ENCODE data around the gene SSC5D.
"Not testable (repeated sequence)": the region's sequence is repeated elsewhere in the genome, so short reads cannot be mapped to it uniquely, and the experiment has no call there.

Gene SSC5D

DNA sequence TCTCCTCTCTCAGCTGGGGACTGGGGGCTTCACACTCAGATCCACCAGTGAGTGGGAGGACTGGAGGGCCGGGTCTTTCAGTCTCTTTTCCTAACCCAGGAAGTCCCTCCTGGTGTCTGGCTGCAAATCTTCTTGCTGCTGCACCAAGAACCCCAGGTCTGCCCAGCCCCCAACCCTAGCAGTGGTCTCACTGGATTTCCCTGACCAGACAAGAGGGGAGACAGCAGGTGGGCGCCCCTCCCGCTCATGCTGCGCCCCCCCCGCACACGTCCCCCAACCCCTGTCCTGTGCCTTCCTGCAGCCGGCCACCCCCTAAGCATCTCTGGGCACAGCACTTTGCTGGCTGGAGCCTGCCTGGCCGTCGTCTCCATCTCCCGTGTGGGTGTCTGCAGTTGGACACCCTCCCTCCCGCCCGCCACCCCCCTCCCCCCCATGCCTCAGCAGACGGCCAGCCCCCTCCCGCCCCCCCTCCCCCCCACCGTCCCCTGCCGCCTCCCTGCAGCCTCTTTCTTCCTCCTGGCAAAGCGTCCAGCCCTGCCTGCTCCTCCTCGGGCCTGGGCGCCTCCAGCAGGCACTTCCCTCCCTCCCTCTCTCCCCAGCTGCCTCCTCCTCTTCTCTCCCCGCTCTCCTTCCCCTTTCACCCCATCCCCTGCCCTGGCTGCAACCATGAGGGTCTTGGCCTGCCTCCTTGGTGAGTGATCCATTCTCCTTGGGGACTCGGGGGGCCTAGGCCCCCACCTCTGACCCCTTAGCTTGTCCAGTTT, at the start of gene SSC5D:
Gene SSC5D, plus strand, starts transcription at position 513 of the 764 bp plus-strand sequence. Its CDS starts 154 bp downstream, at position 667.
- DNase-seq (ENCODE audit: low read depth), result no peak

DNA sequence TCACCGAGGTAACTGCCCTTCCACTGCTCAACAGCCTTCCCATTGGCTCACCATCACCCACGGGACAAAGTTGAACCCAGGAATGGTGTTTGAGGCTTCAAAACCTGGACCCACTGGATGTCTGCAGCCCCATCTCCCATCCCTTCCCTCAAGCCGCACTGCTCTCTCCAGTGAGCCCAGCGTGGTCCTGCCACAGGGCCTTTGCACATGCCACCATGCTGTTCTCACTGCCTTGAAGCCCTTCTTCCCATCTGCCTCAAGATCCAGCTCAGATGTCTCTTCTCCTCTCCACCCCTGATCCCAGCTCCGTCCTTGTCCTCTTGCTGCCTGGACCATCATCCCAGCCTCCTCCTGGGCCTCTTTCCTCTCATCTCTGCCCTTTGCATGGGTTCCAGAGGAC, 49.2 kb upstream of the SSC5D start:
- DNase-seq (ENCODE audit: low read depth), result no peak

DNA sequence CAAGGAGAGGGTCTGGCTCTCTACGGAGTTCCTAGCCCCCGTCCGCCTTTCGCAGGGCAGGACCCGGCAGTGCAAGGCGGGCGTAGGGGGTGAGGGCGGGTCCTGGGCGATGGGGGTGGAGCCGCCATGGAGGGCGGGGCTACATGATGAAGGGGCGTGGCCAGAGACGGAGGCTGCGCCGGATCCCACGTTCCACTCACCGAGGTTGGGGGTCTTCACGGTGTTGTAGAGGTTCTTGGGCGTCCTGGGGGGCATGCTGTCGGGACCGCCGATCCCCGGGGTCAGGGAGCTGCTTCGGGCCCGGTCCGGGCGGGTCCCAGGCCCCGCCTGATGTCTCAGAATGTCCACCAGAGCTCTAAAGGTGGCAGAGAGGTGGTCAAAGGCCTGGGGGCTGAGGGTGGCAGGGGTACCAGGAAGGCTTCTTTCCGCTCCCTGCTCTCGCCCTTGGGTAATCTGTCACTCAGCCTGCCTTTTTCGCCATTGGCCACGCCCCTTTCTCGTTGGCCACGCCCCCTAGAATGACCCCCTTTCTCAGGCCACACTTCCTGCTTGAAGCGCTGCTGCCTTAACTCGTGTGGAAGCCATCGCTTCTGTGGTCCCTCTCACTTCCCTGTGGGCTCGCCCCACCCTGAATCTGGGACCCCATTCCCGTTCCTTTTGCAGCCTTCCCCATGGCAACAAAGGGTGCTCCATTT, 47.7 kb upstream of the SSC5D start:
- DNase-seq (ENCODE audit: low read depth), result no peak

DNA sequence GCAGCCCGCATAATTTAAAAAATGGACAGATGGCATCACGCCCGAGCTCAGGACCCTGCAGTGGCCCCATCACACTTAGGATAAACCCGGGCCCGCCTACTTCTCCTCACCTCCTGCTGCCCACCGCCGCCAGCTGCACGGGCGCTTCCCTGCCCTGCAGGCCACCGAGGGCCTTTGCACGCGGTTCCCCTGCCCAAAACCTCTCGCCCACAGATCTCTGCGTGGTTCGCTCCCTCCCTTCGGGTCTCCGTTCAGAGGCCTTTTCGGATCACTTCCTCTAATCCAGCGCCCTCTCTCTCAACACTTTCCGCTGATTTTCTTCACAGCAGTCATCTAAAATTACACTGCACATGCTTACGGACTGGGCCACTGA, 46.9 kb upstream of the SSC5D start:
- DNase-seq (ENCODE audit: low read depth), result no peak

DNA sequence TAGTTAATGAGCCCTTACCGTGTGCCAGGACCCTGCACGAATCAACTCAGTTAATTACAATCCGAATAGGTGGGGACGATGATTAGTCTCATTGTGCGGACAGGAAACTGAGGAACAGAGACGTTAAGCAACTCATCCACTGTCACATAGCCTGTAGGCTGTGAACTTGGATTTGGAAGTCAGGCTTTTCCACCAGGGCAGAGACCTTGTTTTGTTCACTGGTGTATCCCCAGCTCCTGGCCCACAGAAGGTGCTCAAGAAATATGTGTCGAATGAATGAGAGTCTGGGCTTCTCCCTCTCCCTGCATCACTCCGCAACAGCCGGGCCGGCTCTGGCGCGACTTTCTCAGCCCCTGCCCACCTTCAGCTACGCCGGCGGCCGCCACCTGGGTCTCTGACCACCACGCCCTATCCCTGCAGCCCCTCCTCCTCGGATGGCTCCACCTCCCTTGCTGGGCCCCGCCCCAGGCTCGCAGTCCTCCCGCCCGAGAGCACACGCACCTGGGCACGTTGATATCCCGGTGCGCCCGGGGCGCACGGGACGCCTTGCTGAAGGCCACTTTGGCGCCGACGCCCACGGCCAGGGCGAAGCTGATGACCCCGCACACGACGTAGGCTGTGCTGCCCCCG, 46.4 kb upstream of the SSC5D start:
- no peak for DNase-seq (ENCODE audit: low read depth)

DNA sequence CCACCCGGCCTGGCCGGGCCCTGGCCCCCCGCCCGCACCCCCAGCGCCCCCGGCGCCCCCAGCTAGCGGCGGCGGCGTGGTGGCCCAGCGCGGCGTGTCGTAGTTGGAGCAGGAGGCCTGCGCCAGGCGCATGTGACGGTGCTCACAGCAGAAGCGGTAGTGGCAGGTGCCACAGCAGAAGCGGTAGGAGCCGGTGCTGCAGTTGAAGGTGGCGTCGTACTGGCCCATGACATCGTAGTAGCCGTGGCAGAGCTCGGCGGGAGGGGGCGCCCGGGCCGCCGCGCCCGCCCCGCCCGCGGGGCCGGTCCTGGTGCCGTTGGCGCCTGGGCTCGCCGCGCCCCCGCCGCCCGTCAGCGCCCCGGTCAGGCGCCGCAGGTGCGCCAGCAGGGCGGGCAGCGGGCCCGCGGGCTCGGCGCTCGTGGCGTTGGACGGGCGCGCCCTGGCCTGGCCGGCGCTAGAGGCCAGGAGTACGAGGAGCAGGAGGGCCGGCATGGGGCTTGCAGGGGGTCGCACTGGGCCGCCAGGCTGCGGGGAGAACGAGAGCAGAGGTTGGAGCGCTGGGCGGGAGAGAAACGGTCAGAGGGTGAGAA, 45.8 kb upstream of the SSC5D start:
- DNase-seq (ENCODE audit: low read depth), result no peak

DNA sequence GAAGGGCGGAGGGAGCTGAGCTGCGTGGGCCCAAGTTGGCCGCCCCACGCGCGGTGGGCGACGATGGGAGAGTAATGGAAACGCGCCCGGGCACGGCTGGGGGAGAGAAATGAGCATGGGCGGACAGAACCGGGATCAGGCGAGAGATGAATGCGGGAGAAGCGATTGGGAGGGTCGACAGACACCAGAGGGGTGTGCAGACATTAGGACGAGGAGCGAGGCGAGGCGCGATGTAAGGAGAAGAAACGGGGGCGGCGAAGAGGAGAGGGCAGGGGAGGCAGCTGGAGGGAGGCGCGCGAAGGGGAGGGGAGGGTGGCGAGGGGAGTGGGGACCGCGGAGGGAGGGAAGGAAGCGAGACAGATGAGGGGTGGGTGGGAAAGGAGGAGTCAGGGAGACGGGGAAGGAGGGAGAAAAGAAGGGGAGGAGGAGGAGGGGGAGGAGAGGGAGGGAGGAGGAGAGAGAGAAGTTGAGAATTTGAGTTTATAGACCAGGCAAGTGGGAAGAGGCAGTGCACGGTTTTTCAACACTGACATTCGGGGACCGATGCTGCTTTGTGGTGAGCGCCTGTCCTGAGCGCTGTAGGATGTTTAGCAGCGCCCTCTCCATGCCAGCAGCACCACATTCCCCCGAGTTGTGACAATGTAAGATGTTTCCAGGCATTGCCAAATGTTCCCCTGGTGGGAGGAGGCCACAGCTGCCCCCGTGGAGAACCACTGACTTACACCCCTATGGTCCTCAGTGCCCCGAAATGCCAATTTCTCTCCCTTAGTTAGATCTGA, 45.0 kb upstream of the SSC5D start, which contains the start of gene SHISA7:
Gene SHISA7, minus strand, starts transcription at position 256 of the 779 bp plus-strand sequence. CDS start 437 bp downstream, outside the sequence.
- no peak for DNase-seq (ENCODE audit: low read depth)

DNA sequence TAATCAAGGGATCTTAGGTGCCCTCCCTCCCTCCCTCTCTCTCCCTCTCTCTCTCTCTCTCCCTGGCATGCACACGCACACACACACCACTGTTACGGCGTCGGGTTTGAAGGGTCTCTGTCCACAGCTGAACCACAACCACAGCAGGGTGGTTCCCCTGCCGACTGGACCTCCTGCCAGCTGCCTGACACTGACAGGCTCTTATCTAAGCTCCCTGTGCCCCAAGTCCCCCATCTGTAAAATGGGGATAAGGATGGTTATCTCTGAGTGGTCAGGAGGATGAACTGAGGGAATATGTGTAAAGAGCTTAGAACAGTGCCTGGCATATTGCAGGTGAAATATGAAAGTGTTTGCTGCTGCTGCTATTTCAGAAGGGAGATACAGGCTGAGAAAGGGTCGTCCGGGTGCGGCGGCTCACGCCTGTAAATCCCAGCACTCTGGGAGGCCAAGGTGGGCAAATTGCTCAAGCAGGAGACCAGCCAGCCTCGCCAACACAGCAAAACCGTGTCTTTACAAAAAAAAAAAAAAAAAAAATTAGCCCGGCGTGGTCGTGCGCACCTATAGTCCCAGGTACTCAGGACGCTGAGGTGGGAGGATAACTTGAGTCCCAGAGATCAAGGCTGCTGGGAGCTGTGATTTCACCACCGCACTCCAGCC, 44.3 kb upstream of the SSC5D start:
- DNase-seq (ENCODE audit: low read depth), result no peak

DNA sequence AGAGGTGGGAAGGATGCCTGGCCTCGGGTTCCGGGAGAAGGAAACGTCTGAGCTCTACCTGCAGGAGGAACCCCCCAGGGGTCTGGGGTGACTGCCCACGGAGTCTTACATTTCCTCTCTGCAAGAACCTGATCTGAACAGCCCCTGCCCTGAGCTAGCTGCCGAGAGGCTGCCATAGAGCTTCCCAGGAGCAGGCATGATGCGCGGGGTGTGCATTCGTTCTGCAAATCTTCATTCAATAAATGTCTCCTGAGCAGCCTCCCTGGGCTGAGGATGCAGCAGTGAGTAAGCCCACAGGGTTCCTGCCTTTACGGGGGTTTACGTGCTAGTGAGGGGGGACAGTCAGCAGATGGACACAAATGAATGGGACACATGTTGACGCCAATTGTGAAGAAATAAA, 43.6 kb upstream of the SSC5D start:
- no peak for DNase-seq (ENCODE audit: low read depth)

DNA sequence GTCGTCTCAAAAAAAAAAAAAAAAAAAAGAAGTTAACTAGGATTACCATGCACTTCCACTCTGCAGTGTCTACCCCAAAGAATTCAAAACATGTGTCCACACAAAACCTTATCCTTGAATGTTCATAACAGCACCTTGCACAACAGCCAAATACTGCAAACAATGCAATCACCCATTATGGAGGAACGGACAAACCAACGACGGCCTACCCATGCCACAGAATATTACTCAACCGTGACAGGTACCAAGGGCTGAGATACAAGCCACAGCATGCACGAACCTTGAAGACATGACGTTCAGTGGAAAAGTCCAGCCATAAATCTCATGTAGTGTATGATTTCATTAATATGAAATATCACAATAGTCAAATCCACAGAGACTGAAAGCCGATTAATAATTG, 42.2 kb upstream of the SSC5D start:
- DNase-seq (ENCODE audit: low read depth), result no peak

DNA sequence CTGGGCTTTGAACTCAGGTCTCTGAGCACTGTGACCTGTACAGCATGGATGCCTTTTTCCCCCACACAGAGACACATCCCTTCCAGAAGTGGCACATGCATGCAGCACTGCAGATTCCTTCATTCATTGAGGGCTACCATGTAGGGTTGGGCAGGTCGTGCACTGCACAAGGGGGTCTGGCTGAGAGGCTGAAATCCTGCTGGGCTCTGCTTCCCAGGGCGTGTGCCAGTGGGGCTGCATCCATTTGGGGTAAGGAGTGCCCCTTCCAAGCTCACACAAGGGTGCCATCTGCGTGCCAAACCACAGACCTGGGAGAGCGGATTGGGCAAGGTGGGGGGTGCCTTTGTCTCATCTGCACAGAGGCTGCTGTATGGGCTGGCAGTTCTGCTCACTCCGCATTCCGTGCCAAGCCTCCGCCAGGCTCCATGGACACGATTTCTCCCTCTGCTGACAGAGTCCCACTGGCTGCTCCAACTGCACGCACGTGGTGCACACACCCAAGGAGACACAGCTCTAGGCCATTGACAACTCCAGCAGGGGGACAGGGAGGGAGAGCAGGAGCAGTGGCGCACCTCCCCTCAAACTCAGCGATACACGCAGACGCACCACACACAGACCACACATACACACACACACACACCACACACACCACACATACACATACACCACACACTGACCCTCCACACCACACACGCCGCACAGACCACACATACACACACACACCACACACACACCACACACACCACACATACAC, 40.6 kb upstream of the SSC5D start:
- no peak for DNase-seq (ENCODE audit: low read depth)

DNA sequence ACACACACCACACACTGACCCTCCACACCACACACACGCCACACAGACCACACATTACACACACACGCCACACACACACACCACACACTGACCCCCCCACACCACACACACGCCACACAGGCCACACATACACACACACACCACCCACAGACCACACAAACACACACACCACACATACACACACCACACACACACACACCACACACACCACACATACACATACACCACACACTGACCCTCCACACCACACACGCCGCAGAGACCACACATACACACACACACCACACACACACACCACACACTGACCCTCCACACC, 40.1 kb upstream of the SSC5D start:
- not testable (repeated sequence) for DNase-seq (ENCODE audit: low read depth)

DNA sequence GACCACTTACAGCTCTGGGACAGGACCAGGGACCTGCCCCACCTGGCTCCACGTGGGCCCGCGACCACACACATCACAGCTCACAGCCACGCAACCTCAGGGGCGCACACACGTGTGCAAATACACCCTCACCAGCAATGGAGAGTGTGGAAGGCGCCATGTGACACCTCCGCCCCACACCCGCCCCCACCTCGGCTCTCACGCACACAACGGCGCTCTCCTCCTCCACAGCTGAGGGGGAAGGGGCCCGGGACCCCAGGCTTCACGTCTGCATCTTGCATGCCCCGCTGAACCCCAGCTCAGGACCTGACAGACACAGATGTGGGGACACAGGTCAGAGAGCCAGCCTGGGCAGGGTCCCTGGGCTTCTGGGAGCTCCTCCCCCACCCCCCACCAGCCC, 38.8 kb upstream of the SSC5D start:
- no peak for DNase-seq (ENCODE audit: low read depth)

DNA sequence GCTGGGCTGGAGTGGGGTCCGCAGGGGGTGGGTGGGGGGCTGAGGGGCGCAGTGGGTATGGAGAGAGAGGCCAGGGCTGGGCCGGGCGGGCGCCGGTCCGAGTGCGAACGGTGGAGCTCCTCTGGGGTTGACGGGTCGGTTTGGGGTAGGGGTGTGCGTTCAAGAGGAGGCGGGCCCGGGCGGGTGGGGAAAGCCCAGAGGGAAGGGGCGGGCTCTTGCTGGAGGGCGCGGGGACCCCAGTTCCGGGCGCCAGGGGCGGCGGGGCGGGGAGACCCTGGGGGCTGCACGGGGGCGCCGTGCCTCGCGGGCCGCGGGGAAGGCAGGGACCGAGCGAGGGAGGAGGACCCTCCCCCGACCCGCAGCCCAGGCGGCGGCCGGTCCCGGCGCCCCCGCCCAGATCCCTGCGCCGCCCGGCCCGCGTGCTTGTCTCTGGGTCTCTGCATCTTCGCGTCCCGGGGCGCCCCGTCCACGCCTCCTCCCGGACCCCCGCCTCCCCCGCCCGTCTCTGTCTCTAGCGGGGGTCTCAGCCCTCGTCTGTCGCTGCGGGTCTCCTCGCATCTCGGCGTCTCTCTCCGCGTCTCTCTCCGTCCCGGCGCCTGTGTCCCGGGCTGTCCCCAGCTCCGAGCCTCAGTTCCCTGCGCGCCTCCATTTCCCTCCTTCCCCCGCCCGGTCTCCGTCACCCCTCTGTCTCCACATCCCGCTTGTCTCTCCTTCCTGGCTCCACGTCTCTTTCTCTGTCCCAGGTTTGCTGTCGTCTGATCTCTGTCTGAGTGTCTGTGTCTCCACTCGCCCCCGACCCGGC, 36.9 kb upstream of the SSC5D start:
- no peak for DNase-seq (ENCODE audit: low read depth)

DNA sequence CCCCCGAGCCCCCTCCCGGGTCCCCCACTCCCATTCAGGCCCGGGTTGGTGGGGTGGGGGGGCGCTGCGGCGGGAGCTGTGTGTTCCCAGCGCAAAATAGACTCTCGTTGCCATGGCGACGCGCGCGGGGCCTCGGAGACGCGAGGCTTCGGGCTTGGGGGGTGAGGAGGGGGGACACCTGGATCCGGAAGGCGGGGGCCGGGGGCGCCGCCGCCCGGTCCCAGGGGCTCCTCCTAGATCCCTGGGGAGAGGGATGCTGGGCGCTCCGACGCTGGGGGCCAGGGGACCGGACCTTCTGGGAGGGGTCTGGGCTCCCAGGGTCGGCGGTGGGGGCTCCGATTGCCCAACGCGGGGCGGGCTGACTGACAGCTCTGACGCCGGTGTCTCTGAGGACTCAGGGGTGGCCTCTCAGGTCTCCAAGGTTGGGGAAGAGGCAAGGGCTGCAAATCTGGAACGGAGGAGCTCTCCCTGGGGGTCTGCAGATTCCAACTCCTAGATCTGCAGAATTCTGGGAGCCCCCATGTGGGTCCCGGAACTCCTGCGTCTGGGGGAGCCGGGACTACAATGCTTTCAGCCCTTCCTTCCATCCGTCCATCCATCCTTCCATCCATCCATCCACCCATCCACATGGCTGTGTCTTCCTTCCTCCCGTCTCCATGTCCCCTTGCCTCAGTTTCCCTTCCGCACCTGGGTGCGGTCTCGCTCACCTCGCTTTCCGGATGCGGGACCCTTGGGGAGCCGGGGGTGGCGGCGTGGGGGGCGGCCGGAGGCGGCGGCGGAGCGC, 36.1 kb upstream of the SSC5D start:
- no peak for DNase-seq (ENCODE audit: low read depth)

DNA sequence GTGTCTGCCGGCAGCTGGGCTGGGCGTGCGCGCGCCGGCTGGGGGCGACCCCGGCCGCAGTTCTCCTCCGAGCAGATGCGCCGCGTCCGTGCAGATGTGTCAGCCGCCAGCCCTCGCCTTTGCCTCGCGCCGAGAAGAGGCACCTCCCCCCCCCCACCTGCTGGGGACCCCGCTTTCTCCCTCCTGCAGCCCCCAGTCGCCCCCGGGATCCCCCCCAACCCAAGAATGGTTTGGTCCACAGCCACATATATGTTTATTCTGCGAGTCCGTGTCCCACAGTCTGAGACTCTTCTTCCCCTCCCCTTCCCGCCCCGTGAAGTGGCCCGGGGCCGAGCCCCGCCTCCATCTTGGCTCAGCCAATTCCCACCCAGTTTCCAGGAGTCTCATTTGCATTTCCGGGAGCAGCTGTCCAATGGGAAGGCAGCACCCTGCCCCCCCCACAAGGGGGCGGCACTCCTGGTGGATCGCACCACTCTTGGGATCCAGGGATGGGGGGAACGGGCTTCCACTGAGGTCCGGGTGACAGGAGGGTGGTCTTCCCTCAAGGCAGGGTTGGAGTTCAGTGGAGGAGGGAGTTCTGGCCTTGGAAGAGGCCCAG, 35.4 kb upstream of the SSC5D start:
- no peak for DNase-seq (ENCODE audit: low read depth)

DNA sequence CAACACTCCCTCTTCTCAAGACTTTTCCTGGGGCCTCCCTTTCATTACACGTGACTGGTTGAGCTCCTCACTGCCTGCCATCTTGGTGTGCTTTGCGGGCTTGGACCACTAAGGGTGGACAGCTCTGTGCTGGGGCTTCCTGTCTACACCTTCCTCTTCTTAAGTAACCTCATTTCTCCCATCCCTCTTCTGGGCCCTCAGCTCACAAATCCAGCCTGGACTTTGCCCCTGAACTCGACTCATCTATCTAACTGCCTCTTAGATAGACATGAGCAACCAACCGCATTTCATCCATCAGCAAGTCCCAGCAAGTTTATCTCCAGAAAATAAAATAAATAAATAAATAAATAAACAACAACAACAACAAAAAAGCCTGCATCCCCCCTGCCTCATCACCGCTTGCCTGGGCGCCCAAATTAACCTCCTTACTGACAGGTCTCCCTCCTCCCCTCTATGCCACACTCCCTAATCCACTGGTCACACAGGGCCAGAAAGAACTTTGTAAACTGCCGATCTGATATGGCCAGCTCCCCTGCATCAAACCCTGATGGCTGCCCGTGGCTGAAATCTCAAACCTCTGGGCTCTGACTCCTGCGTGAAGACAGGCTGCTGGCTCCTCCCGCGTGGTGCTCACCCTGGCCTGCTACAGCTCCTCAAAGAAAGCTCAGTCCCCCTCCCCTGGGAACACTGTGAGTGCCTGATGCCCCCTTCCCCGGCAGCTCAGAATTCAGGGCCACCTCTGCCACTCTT, 34.5 kb upstream of the SSC5D start:
- DNase-seq (ENCODE audit: low read depth), result no peak

DNA sequence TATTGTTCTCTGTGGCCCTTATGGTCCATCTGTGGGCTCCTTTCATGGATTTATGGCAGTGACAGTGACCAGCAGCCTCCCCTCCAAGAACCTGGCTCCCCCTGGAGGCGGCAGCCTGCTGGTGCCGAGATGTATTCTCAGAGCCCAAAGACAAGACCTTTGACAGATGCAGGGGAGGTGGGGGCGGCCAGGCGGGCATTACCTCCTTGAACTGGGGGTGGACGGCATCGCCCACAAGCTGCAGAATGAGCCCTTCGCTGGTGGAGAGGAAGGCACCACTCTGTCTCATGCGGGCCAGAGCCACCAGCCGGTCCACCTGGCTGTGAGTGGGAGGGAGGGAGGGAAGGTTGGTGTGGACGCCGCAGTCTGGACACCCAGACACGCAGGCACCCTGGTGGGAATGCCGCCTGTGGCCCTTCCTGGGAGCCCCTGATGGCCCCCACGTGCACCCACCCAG, 33.4 kb upstream of the SSC5D start:
- DNase-seq (ENCODE audit: low read depth), result no peak
